HEK293T (cell line): ENCODE data around the gene C10orf62.
"Not testable (repeated sequence)": the region's sequence is repeated elsewhere in the genome, so short reads cannot be mapped to it uniquely, and the experiment has no call there.

Experiments used
- ELF4 ChIP-seq: fragments of 450-650 bp; IDR thresholded peaks from 2 replicates; pipeline ENCODE4 v1.6.1; 2017; ENCODE audit warnings: antibody characterized with exemption
- FOXK2 ChIP-seq: fragments of 450-650 bp; IDR thresholded peaks from 2 replicates; pipeline ENCODE4 v1.6.1; 2016; ENCODE audit warnings: mild to moderate bottlenecking
- FOXM1 ChIP-seq: fragments of 450-650 bp; IDR thresholded peaks from 2 replicates; pipeline ENCODE4 v1.6.1; 2017; ENCODE audit warnings: mild to moderate bottlenecking, borderline replicate concordance
- HDGF ChIP-seq: fragments of 450-650 bp; IDR thresholded peaks from 2 replicates; pipeline ENCODE4 v1.6.1; 2017; ENCODE audit warnings: antibody characterized with exemption, borderline replicate concordance
- SP1 ChIP-seq: fragments of 450-650 bp; IDR thresholded peaks from 2 replicates; pipeline ENCODE4 v1.6.1; 2017
- SUZ12 ChIP-seq: fragments of 450-650 bp; IDR thresholded peaks from 2 replicates; pipeline ENCODE4 v1.6.1; 2016; ENCODE audit warnings: mild to moderate bottlenecking
- TF ChIP-seq, protein P1 (sequence below): fragments of 450-650 bp; IDR thresholded peaks from 2 replicates; pipeline ENCODE4 v1.6.1; 2016

GRCh38 chr10:97561386-97562077 lies 28.0 kb upstream of the C10orf62 start:
- TF ChIP-seq SP1, FOXM1, SUZ12, FOXK2, ELF4, HDGF: not testable (repeated sequence)
- TF ChIP-seq, protein P1, sequence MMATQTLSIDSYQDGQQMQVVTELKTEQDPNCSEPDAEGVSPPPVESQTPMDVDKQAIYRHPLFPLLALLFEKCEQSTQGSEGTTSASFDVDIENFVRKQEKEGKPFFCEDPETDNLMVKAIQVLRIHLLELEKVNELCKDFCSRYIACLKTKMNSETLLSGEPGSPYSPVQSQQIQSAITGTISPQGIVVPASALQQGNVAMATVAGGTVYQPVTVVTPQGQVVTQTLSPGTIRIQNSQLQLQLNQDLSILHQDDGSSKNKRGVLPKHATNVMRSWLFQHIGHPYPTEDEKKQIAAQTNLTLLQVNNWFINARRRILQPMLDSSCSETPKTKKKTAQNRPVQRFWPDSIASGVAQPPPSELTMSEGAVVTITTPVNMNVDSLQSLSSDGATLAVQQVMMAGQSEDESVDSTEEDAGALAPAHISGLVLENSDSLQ: not testable (repeated sequence)
